Stimulated activated CD4-positive, alpha-beta T cell treated with anti-CD3 and anti-CD28 coated beads, Interleukin-4, amount 100 ng/mL, for 24 hours (primary cell): Measurements from ENCODE around the gene UBAC1.

Source experiments
- DNase-seq: peaks from one replicate; pipeline ENCODE4 v3.0.0-alpha.2; 2020

UBAC1 gene

GRCh38 chr9:135993409-135993742, 32.2 kb upstream of the UBAC1 start:
- no peak for DNase-seq

DNA sequence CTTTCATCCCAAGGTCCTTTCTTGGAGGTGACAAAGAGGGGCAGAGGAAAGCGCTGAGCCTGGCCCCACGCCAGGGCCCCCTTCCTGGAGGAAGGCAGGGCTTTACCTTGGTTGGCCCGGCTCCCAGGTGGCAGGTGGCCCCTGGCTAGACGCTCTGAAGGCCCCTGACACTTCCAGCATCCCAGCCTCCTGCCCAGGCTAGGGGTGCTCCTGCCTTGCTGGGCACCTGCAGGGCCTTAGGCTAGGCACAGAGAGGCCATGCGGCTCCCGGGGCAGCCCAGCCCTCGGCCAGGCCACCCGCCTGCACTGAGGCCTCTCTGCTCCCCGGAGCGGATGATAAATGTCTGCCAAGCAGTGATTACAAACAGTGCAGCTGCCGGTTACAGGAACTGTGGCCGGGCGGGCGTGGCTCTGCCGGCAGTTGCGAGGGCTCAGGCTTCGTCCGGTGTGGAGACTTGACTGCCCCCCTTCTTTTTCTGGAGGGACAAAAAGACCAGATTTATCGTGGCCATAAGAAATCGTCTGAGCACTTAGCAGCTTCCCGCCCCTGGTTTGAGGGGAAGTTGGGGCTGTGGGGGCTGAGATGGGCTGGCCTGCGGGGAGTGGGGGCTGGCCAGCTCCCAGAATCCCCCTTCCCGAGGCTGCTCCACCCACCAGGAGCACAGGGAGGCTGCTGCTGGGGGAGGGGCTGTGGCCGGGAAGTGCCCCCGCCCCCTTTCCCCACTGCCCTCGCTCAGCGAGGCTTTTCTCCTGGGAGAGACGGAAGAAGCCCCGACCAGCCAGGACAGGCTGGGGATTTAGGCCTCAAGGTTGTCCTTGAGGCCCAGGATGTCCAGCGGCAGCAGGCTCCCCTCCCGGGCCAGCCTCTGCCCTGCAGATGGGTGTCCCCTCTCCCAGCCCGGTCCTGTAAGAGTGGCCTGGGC, 31.6 kb upstream of the UBAC1 start:
- peak; percentile 39 for DNase-seq

GRCh38 chr9:135991771-135992170, 30.6 kb upstream of the UBAC1 start:
- no peak for DNase-seq

DNA sequence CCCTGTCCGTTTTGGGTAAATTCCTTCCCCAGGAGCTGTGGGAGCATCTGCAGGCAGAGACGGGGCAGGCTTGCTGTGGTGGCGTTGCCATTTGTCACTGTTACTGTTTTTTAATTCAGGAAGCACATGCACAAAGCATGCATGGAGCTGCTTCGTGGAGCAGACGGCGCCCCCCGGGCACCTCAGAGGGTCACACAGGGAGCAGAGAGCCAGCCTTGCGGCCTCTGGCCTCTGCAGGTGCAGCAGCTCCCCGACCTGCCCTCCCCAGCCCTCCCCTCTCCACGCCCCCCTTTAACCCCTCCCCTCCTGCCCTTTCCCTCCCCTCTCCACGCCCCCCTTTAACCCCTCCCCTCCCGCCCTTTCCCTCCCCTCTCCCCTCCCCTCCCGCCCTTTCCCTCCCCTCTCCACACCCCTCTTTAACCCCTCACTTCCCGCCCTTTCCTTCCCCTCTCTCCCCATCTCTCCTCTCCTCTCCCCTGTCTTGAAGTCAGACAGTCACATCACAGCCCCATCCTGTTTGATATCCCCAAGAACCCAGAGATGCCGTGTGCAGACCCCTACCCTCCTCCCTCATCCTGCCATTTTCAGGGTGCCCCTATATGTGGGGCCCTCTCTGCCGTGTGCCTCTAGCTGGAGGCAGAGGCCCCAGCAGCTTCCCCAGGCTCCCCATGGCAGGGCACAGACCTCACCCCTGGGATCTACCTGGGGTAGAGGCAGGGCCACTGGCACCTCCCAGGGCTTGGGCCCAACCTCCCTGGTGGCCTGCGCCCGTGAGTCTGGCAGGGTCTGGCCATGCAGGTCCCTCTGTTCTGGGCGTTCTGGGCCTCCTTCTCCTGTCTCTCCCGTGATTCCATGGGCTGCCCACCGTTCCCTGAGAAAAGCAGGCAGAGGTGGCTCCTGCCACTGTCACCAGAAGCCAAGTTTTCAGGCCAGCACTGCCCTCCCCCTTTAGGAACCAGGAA, 29.6 kb upstream of the UBAC1 start:
- peak; percentile 40 for DNase-seq

DNA sequence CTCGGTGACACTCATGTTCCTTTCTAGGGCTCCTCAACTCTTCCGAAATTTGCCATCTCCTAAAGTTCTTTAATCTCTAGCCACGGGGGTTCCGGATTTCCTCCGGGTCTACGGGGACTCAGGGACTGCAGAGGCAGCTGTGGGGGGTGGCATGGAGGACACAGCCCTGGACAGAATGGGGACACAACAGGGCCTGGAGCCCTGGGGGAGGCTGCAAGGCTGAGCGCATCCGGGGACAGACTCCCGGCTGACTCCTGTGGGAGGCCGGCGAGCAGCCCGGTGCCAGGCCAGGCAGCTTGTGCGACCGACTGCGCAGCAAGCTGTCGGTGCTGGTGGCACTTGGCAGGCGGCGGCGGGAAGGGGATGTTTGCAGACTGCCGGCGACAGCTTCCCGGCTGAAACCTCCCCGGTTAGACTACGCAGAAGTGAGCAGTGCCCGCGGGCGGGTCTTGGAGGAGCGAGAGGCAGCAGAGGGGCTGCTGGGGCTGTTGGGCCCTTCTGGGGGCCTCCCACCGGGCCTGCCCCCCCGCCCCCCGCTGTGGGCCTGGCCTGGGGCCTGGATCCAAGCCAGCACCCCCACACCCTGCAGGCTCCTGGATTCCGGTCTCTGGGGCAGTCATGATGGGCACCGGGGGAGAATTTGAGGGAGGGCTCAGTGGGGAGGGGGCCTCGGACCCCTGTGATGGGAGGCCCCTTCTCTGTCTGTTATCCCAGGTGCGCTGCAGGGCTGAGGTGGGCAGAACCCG, 28.7 kb upstream of the UBAC1 start:
- peak; percentile 18 for DNase-seq

DNA sequence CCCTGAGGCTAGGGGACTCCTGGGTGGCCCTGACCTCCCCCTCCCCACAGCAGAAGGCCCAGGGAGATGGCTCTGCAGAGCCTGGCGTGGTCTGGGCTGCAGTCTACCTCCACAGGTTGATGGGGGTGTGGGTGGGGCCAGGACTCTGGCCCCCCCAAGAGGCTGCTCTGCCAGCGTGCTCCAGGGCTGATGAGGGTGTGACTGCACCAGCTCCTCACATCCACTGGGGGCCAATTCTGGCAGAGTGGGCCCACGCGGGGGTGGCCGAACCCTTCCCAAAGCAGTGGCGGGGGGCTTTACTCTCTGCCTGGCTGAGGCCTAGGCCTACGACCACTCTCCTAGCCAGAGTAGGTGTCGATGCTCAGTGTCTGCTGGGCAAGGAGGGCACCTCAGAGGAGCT, 28.0 kb upstream of the UBAC1 start:
- DNase-seq: no peak

DNA sequence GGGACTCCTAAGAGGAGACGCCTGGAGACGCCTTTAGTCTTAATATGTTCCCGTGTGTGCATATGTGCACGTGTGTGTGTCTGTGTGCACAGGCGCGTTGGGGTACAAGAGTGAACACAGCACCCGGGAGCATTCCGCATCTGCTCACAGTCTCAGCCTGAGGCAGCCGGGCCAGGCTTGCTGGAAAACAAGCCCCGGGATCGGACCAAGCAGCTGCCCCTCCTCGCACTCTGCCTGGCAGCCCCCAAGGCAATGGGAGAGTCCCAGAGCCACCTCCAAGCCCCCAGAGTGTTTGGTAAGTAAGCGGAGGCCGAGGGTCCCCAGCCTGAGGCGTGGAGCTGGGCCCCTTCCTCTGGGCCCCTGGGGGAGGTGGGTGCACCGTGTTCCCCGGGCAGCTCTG, 27.3 kb upstream of the UBAC1 start:
- no peak for DNase-seq

GRCh38 chr9:135987838-135988404, 26.7 kb upstream of the UBAC1 start:
- no peak for DNase-seq

DNA sequence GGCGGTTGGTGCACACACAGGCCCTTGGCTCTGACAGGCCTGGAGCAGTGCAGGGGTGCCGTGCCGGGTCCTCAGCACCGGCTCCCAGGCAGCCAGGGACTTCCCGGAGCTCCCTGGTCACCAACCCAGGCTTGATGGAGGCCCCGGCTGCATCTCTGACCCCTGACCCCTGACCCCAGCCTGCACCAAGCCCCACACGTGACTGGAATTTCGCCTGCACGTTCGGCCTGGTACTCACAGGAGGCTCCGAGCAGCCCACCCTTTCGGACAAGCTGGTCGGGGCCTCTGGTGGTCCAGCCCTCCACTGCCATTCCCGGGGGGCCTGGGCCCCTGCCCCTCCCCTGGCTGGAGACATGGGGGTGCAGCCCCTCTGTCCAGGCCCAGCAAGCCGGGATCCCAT, 25.4 kb upstream of the UBAC1 start:
- no peak for DNase-seq

DNA sequence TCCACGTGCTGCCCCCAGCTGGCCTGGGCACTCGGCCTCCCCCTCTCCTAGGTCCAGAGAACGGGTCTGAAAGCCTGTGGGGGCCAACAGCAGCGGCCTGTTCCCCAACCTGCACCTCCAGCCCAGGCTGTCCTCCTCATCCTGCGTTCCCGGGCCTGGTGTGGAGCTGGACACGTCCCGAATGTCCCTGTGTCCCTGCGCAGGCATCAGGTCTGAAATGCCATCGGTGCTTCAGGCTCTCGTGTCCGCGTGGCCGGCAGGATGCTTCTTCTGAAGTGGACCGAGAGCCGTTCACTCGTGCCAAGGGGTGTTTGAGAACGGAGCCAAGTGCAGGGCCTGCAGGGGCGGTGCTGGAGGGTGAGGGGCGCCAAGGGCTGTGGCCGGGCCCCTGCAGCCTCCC, 24.7 kb upstream of the UBAC1 start:
- no peak for DNase-seq

- no peak for DNase-seq
Observed at GRCh38 chr9:135985459-135985774, 24.2 kb upstream of the UBAC1 start.

GRCh38 chr9:135984072-135984710, 23.0 kb upstream of the UBAC1 start:
- DNase-seq: no peak

- no peak for DNase-seq
Observed at GRCh38 chr9:135983208-135984071, 22.3 kb upstream of the UBAC1 start.

GRCh38 chr9:135982499-135983207, 21.5 kb upstream of the UBAC1 start:
- DNase-seq: no peak

- DNase-seq: no peak
Observed at GRCh38 chr9:135980926-135981630, 19.9 kb upstream of the UBAC1 start.

DNA sequence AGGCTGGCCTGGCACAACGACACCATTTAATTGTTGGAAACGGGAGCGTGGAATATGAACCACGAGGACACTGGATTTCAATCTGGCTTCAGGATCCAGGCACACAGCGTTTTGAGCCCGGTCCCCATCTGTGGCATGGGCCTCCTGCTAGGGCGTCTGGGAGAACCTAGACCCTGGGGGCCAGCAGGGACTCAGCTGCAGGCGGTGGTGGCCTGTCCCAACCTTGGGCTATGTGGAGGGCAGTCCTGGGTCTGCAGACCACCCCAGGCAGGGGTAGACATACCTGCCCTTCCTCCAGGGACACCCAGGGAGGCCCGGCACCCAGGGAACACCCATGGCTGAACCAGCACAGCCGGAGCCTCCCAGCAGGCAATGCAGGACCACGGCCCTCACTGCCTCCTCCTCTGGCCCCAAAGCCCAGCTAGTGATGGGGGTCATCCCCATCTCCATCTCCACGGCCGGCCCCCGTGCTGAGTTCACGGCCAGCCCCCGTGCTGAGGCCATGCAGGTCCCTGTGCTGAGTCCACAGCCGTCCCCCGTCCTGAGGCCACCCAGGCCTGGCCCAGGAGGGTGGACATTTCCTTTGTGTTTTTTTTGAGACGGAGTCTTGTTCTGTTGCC, 18.5 kb upstream of the UBAC1 start:
- no peak for DNase-seq

DNA sequence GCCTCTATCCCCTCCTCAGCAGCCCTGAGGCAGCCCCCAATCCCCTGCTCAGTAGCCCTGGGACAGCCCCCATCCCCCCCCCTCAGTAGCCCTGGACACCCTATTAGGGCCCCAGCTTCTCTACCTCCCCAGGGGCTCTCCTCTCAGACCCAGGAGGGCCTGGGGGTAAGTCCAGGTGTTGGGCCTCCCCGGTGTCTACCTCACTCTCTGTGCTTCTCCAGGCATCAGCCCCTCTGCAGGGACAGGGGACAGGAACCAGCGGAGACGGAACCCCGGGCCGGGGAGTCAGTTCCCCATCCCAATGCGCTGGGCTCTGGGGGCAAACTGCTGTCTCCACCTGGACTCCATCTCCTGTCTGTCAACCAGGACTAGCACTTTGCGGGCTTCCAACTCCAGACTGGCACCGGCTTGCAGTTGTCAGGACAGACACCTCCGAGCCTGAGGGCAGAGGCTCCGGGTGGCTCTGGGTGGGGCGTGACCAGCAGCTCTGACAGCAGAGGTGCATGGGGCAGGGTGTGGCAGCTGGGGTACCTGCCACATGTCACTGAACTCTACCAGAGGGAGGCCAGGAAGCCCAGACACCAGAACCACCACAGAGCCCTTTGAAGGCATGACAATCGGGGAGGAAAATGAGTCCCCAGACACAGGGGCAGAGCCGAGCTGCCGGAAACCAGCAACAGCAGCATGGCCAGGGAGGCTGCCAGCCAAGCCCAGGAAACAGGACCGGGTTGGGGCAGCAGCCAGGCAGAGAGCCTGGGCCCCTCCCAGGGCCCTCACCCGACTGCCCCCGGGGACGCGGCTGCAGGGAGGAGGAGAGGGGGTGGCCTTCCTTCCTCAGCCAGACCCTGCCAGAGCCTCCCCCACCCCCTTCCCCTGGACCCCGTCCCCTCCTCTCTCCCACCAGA, 17.7 kb upstream of the UBAC1 start:
- peak; percentile 30 for DNase-seq

DNA sequence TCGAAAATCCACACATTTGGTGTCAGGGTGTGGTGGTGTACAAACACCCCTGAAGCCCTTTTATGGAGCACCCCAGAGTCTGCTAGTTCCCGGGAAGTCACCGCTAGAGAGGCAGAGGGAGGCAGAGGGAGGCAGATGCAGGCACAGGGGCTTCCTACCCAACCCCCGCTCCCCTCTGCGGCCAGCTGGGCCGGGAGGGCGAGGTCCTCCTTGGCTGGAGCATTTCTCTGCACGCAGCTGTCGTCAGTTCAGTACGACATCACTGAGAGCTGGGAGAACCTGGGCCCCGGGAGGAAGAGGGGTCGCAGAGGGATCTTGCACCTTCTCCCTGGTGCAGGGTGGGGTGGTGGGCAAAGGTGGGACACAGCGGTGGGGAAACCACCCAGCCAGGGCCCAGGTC, 15.8 kb upstream of the UBAC1 start:
- DNase-seq: no peak

DNA sequence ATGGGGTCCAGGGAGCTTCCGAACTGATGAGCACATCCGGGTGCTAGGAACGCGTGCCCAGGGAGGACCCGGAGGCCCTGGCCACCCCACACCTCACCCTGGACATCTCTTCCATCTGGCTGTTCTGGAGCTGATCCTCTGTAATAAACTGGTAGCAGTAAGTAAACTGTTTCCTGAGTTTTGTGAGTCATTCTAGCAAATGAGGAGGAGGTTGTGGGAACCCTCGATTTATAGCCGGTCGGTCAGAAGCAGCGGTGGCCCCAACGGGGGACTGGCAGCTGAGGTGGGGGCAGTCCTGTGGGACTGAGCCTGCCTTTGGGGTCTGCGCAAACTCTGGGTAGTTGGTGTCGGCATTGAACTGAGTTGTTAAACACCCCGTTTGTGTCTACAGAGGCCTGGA, 15.4 kb upstream of the UBAC1 start:
- DNase-seq: no peak
